ENCODE data around the gene IQSEC2. TPM values are rescaled to one million over a fixed set of nuclear protein-coding genes. Genes with fewer than 3 reads are reported as not detected.

Gene IQSEC2
- total RNA-seq, 1 experiment from 2014 or later, result 45.7 TPM

DNA sequence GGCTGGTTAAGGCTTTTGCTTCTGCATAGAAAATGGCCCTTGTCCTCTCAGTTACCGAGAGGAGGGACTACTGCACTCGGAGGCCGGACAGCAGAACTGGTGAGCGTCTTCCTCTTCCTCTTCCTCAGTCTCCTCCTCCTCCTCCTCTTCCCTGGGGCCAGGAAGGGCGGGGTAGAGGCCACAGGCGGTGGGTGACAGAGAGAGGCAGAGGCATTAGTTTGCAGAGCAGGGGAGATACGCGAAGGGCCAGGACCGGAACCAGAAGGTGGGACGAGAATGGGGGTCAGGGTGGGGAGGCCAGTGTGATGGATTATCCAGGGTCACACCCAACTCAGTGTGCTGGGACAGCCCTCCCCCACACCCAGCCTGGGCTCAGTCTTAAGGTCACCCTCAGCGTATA, 14.5 kb downstream of the IQSEC2 start:
- Histone ChIP-seq H4K20me1 (ENCODE audit: insufficient read depth) (no peaks in the 10 kb centered on the region), H3F3A (ENCODE audit: insufficient read depth, low read depth) (peaks cover 11% of the 10 kb centered on the region; the same call in 1 of the 2 replicates), H3K27me3 (ENCODE audit: insufficient read depth, low read depth) (no peaks in the 10 kb centered on the region), H2AFZ (no peak overlapping the region), H3K4me2 (peak overlapping the region; percentile 10; the same call in 1 of the 2 replicates), H3K27ac (0 out of 2 replicates have a peak overlapping the region, but pooled peaks have one; percentile 19), H3K9me2 (ENCODE audit: insufficient read depth) (no peaks in the 10 kb centered on the region), H3K36me3 (ENCODE audit: low read depth) (no peaks in the 10 kb centered on the region), H3K4me1 (replicated peaks; ENCODE audit: insufficient read depth) (peaks cover 40% of the 10 kb centered on the region), H3K79me2 (ENCODE audit: low read depth) (no peaks in the 10 kb centered on the region), H3K4me3 (no peak overlapping the region), H3K9me3 (ENCODE audit: insufficient read depth, low read depth) (no peaks in the 10 kb centered on the region)
- ChIA-PET POLR2A (ENCODE audit: unreplicated experiment) (interaction anchor here (0.6 kb wide), 1 partner anchor 174 kb away, joined by 3 read pairs; no protein-coding TSS in a partner anchor), CTCF (no interaction called here)
- TF ChIP-seq EZH2 (IDR thresholded peaks at IDR 0.05; ENCODE audit: low read depth) (no peak), CTCF (conservative IDR thresholded peaks at IDR 0.05) (no peak)
- BruUV-seq (replicated peaks), result no TSS peak
- intact Hi-C loops (cut with micrococcal nuclease; ENCODE audit: unreplicated experiment), result no loop called here
- DNase-seq, result no peak

- Histone ChIP-seq H3K4me2 (peak overlapping the region; percentile 50), H3F3A (ENCODE audit: insufficient read depth, low read depth) (peaks cover 11% of the 10 kb centered on the region; the same call in 1 of the 2 replicates), H3K9me3 (ENCODE audit: insufficient read depth, low read depth) (no peaks in the 10 kb centered on the region), H2AFZ (no peak overlapping the region), H3K9me2 (ENCODE audit: insufficient read depth) (no peaks in the 10 kb centered on the region), H3K27ac (peak overlapping the region; percentile 71), H3K79me2 (ENCODE audit: low read depth) (no peaks in the 10 kb centered on the region), H3K4me1 (replicated peaks; ENCODE audit: insufficient read depth) (peaks cover 40% of the 10 kb centered on the region), H3K27me3 (ENCODE audit: insufficient read depth, low read depth) (no peaks in the 10 kb centered on the region), H3K4me3 (no peak overlapping the region), H4K20me1 (ENCODE audit: insufficient read depth) (no peaks in the 10 kb centered on the region), H3K36me3 (ENCODE audit: low read depth) (no peaks in the 10 kb centered on the region)
- ChIA-PET POLR2A (ENCODE audit: unreplicated experiment) (no interaction called here), CTCF (no interaction called here)
- DNase-seq, result peak in 1 of 2 experiments; percentile 64
- intact Hi-C loops (cut with micrococcal nuclease; ENCODE audit: unreplicated experiment), result no loop called here
- no peak for TF ChIP-seq EZH2 (IDR thresholded peaks at IDR 0.05; ENCODE audit: low read depth)
- TF ChIP-seq CTCF (conservative IDR thresholded peaks at IDR 0.05), result no peak
- no TSS peak for BruUV-seq (replicated peaks)
Observed at GRCh38 chrX:53265771-53266574, 15.4 kb downstream of the IQSEC2 start.

DNA sequence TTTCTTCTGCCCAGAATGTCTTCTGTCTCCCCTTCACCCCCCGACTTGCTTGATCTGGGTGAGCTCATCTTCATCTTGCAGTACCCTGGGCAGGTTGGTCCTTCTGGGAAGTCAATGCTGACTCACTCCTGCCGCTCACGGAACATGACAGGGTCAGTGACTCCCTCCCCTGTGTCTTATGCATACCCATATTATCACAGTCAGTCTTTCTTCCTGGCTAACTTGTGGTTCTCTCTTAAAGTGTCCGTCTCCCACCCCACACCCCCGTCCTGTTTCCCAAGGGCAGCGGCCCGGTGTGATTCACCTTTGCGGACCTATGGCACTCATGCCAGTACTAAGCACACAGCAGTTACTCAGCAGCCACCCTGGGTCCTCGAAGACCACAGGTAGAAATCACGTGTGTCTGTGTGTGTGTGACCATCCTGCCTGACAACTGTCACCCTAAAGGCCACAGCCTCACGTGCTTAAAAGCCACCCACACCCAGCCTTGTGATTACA, 17.7 kb downstream of the IQSEC2 start:
- ChIA-PET CTCF (interaction anchor here (0.5 to 1.1 kb wide), 3 partner anchors 18 to 183 kb away, joined by 3 to 4 read pairs (median 3); partner anchors contain the start of gene IQSEC2), POLR2A (ENCODE audit: unreplicated experiment) (interaction anchor here (0.5 to 0.6 kb wide), 2 partner anchors 7 to 1745 kb away, joined by 3 to 5 read pairs; no protein-coding TSS in a partner anchor)
- intact Hi-C loops (cut with micrococcal nuclease; ENCODE audit: unreplicated experiment), result loop anchor here (1.0 kb wide), 1 partner anchor 18 kb away; the partner anchor contains the start of gene IQSEC2
- Histone ChIP-seq H2AFZ (no peak overlapping the region), H3K4me1 (replicated peaks; ENCODE audit: insufficient read depth) (peaks cover 40% of the 10 kb centered on the region), H3K79me2 (ENCODE audit: low read depth) (no peaks in the 10 kb centered on the region), H3K27ac (peak overlapping the region; percentile 68), H3F3A (ENCODE audit: insufficient read depth, low read depth) (peaks cover 11% of the 10 kb centered on the region; the same call in 1 of the 2 replicates), H3K27me3 (ENCODE audit: insufficient read depth, low read depth) (no peaks in the 10 kb centered on the region), H3K4me3 (no peak overlapping the region), H3K36me3 (ENCODE audit: low read depth) (no peaks in the 10 kb centered on the region), H3K9me3 (ENCODE audit: insufficient read depth, low read depth) (no peaks in the 10 kb centered on the region), H3K4me2 (peak overlapping the region; percentile 40; the same call in 1 of the 2 replicates), H3K9me2 (ENCODE audit: insufficient read depth) (no peaks in the 10 kb centered on the region), H4K20me1 (ENCODE audit: insufficient read depth) (no peaks in the 10 kb centered on the region)
- DNase-seq, result peak; percentile 70 to 81
- BruUV-seq (replicated peaks), result no TSS peak
- TF ChIP-seq CTCF (conservative IDR thresholded peaks at IDR 0.05) (no peak), EZH2 (IDR thresholded peaks at IDR 0.05; ENCODE audit: low read depth) (no peak)

Measured in PC-9 (cell line).